ENCODE data around the gene PRPH2. TPM values are rescaled to one million over a fixed set of nuclear protein-coding genes. Genes with fewer than 3 reads are reported as not detected.

The PRPH2 gene
- polyA plus RNA-seq, 4 donors = 1.8 to 4.3 (median 2.9) TPM

DNA sequence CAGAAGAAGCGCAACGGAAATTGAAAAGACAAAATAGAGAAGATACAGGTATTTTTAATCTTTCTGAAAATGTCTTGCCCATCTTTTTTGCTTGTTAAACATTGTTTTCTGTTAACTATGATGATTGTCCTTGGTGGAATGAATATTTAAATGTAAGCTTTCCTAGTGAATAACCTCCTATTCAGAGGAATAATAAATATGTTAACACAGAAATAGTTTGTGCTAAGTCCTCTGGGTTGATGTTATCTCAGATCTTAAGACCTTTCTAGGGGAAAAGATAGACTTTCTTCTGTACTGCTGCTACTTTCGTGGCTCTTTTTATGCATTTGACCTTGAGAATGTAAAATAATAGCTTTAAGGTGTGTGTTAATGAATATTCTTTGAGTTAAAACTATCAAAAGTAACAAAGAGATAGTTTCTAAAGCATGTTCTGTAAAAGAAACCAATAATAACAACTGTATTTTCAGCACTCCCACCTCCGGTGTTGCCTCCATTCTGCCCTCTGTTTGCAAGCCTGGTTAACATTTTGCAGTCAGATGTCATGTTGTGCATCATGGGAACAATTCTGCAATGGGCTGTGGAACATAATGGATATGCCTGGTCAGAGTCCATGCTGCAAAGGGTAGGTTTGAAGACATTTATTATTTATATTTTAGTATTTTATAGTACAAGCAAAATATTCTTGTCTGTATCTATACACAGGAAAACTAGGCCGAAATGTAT lies 70.2 kb downstream of the PRPH2 start:
- DNase-seq (ENCODE audit: low read depth in 4 of 4, low spot score in 3 of 4) = no peak

Other genes starting within 250 kb of the PRPH2 start
- gene UBR2, start 158.6 kb downstream of the PRPH2 start, polyA plus RNA-seq (ENCODE audit: insufficient read length in 4 of 4) = 10 to 100 TPM; 24.9 to 32.3 (median 28.2) TPM
- 10 to 100 TPM; 23.2 to 25.3 (median 23.6) TPM for gene TBCC, start 23.5 kb upstream of the PRPH2 start, polyA plus RNA-seq (ENCODE audit: insufficient read length in 4 of 4)
- 10 to 100 TPM; 14.7 to 18.1 (median 16.1) TPM for gene BICRAL, start 59.5 kb upstream of the PRPH2 start, polyA plus RNA-seq (ENCODE audit: insufficient read length in 4 of 4)
- 100 to 1,000 TPM; 104 to 119 (median 111) TPM for gene RPL7L1, start 157.0 kb upstream of the PRPH2 start, polyA plus RNA-seq (ENCODE audit: insufficient read length in 4 of 4)
- under 1 TPM in 3 of 4 donors, not detected in 1; 0.15 to 0.36 (median 0.30) TPM for gene PTCRA, start 193.5 kb upstream of the PRPH2 start, polyA plus RNA-seq (ENCODE audit: insufficient read length in 4 of 4)
- gene CNPY3, start 206.9 kb upstream of the PRPH2 start, polyA plus RNA-seq (ENCODE audit: insufficient read length in 4 of 4) = 10 to 100 TPM; 54.2 to 65.9 (median 61.5) TPM
- 1 to 10 TPM in 2 of 4 donors, under 1 TPM in 2; 0.72 to 1.1 (median 0.95) TPM for gene GNMT, start 238.2 kb upstream of the PRPH2 start, polyA plus RNA-seq (ENCODE audit: insufficient read length in 4 of 4)

Data from right renal pelvis (tissue), 4 donors.